NOMO-1 (cell line): ENCODE data around the gene VAPB.
"Not testable (repeated sequence)": the region's sequence is repeated elsewhere in the genome, so short reads cannot be mapped to it uniquely, and the experiment has no call there.

ENCODE experiments used
- DNase-seq, 2 experiments: peaks; one replicate each; lab custom pipeline; 2025; ENCODE audit not compliant: unreplicated experiment in 2 of 2; lab: John Stamatoyannopoulos, UW

Gene VAPB, protein sequence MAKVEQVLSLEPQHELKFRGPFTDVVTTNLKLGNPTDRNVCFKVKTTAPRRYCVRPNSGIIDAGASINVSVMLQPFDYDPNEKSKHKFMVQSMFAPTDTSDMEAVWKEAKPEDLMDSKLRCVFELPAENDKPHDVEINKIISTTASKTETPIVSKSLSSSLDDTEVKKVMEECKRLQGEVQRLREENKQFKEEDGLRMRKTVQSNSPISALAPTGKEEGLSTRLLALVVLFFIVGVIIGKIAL

DNA sequence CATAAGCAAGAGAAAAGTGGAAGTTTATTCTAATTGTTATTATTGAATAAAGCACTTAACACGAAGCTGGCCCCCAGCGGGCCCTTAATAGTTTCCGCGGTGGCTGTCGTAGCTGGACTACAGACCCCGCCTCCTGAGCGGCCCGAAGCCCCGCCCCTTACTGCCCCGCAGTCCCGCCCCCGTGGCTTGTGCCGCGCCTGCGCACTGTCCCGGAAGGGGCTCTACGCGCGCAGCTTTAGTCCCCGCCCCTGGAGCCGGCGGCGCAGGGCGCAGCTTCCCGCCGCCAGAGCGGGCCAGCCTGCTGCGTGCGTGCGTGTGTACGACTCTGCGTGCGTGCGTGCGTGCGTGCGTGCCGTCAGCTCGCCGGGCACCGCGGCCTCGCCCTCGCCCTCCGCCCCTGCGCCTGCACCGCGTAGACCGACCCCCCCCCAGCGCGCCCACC is at the start of gene VAPB:
TSS of gene VAPB (plus strand) at position 348 of the 442 bp plus-strand sequence. CDS start 231 bp downstream, outside the sequence.
- DNase-seq: peak; percentile 90 to 97

DNA sequence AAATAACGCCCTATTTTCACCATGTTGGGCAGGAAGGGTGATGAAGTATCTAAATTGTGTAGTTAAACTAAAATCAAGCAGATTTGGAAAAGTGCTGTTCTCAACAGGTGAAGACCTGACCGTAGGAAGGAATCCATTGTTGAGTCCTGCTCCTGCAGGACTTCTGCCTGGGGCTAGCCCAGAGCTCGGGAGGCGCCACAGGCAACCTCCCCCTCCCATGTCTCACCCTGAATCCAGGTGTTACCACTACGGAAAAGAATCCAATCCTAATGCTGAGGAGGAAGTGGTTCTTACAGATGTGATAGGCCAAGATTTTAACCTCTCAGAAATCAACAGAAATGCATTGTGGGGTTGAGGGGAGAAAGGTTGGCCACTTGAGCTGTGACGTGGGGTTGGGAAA is 49.3 kb upstream of the VAPB start:
- DNase-seq: no peak

DNA sequence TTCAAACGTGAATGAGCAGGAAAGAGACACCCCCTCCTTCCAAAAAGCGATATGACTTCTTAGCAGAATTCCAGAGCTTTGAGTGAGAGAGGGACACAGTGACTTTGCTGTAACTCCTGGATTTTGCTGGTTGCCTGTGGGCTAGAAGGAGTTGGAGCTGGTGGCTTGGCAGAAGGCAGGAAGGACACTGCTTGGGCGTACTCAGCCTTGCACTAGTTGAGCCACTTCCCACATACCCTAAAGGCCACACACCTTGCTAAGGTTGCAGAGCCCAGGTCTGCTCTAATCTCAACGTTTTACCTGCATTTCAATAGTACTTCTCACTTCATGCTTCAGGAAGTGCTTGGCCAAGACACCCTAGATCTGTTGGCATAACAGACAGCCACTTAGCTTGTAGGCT is 48.9 kb upstream of the VAPB start:
- no peak for DNase-seq

DNA sequence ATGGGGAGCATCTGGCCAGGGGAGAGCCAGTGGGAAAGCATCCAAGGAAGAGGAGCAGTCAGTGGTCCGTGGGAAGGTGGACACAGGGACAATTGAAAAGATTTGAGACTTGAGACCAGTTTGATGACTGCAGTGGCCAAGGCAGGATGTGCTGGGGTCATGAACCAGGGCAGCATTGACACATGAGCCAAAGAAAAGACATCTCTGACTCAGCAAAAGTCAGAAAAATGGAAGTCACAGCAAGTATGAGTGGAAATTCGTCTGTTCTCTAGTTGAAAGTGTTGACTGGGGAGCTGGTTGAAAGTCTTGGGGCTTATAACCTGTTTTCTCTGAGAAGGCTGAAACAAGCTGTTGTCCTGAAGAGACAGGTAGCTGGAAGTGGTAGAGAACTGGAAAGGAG is 48.2 kb upstream of the VAPB start:
- DNase-seq: no peak

DNA sequence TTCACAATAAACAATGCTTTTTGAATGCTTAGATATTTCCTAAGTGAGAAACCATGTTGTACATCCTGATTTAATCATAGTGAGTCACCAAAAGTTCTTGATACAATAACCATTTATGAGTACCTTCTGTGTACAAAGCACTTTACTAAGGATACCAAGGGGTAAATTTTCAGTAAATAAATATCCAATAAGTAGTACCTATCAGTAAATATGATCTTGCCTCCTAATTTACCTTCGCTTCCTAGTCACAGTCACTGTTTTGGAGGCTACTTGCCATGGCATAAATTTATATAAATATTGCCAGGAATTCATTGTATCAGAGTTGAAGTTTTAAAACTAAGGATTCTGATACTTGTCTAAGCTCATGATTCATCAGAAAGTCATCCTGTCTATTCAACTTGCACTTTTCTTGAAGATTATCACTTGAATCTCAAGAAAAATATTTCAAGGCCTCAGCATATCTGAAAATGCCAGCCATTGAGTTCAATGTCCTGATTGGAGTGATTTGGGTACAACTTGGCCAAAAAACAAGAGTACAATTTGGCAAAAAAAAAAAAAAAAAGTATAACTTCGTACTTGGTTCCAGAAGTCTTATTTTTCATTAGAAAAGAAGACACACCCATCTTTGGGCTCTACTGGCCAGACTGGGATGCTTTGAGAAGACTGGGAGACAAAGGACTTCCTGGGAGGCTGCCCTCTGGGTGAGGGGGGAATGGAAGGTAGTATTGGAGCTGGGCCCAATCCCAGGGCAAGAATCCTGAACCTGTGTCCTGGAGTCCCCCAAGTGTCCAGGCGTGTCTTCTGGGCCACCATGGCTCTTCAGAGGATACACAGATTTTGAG is 46.7 kb upstream of the VAPB start:
- no peak for DNase-seq

DNA sequence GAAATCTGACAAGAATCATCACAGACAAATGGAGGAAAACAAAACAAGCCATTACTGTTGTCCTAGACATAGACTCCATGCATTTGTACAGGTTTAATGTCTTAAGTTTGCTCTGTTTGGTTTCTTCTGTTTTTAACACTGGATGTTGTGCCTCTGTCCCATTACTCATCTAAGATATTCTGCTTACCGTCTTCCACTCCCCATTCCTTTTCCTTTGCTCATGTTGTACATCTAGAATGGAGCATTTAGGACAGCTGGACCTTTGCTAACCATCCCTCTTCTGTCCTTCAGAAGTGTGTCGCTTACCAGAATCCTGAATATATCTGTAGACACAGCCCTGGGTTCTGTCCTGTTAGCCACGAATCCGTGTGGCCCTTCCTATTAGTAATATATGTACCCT is 44.3 kb upstream of the VAPB start:
- no peak for DNase-seq

DNA sequence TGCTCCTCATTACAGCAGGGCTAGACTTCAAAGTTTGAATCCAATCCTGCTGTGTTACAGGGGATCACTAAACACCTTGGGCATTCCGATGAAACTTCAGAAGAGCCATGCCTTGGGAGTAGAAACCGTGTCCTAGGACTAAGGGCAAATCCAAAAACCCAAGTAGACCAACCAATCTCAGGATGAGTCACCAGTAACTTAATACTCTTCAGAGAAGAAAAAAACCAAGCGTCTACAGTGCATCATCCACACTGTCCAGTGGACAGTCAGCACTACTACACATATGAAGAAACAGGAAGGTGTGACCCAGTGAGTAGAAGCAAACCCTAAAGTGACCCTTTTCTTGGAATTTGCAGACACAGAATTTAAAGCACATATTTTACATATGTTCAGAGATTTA is 39.5 kb upstream of the VAPB start:
- no peak for DNase-seq

DNA sequence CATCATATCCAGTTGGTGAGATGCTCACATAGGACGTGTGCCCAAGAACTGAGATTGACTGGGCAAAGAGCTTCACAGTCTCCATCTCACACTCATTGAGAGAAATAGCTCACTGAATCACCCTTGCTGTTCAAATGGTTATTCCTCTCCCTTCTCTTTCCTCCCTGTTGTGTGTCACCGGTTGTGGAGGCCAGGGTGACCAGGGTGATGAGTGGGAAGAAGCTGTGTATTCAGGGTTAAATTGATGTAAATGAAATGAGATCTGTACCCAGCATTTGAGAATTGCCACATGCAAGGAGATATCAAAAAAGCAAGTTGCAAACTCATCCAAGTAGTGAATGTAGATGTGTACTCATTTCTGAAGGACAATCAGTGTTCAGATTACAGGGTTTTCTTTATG is 36.6 kb upstream of the VAPB start:
- no peak for DNase-seq

DNA sequence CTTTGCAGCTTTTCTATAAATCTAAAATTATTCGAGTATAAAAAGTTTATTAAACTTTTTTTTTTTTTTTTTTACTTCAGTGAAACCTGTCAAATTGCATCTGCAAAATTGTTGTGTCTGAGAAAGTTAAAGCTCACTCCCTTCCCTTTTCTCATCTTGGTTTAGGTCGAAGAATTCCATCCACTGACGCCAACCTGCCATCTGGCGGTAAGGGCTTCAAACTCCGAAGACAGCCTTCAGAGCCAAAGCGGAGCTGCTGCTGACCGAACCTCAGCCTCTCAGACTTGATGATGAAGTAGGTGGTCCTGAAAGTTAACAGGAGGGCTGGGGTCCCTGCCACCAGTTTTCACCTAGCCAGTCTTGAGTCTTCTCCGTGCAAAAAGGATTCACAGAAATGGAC is 29.6 kb upstream of the VAPB start:
- no peak for DNase-seq

DNA sequence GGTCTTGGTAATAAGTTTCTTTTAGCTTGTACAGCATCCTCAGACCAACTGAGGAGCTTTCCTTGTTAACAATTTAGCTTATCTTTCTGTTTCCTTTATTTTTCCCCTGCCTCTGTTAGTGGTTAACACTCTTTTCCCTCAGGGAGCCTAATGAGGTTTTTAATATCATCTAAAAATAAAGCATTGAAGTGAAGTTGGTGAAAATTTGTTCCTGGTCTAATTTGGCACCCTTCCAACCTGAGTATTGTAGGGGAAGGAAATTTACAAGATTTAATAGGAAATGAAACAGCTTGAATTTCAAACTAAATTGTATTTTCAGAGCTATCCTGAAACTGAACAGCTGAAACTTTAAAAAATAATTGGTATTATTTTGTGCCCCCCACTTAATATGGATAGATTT is 28.1 kb upstream of the VAPB start:
- no peak for DNase-seq

DNA sequence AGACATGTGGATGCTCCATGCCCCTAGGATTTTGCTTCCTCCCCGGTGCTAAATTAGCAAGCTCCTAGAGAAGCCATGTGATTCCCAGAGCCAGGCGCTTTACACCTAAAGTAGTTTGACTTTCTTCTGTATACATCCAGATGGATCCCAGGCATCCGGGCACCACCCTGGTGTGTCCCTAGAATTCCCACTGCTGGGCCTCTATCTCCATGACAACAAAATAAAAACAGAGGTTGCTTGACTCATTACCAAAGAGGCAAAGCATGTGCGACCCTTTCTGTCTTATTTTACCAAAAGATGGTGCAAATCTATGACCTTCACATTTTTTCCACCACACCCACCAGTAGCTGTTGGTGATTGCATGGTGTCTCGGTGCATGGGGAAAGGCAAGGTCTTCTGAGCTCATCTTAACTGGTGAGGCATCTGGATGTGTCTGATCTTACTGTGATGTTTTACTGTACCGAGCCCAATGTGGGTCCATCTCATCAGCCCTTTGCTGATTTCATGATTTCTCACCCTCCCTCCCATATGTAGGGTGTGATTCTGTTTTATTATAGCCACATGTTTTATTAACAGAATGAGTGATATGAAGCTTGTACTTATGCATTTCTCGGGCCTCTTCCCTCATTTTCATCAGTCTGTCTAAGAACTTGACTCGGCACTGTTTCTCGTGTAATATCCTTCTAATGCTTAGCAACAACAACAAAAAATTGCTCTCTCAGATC is 27.4 kb upstream of the VAPB start:
- DNase-seq: no peak

DNA sequence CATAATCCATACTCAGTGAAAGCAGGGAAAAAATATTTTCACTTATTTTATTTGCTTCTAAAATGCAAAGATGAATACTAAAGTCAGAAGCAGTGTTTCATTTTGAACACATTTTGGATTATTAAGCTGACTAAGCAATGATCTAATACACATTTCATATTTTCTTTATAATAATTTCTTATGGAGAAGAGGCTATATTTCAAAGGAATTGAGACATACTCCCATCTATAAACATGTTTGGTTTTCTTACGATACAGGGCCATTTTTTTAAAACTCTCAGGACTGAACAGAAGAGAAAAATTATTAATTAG is 26.9 kb upstream of the VAPB start:
- no peak for DNase-seq

DNA sequence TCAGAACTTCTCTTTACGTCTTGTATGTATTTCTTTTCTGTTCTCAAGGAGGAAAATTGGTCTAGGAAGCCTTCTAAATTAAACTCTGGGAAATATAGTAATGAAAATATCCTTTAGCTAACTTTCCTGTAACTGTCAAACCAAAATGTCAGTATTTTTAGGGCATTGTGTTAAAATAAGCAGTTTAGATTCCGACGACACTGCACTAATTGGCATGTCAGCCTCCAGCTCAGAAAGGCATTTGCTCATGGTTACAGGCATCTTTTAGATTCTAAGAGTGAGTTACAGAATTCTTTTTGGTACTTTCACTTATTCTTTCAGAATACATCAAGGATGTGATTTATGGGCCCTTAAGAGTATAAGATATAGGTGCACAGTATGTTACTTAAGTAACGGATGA is 26.1 kb upstream of the VAPB start:
- no peak for DNase-seq

DNA sequence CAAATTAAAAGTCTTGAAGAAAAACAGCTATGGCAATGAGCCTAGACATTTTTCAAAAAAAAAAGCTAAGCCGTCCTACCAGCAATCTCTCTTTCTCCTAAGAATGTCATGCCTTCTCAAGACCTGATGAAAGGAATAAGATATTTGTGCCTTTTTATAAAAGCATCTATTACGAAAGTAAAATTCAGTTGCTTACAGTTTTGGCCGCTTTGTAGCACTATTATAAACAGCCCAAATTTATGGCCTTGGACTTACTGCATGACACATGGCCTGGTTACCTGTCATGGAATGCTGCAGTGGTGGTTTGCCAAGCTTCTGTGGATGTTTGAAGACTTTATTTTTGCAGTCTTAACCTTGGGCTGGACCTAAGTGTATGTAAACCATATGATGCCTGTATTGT is 22.2 kb upstream of the VAPB start:
- no peak for DNase-seq

DNA sequence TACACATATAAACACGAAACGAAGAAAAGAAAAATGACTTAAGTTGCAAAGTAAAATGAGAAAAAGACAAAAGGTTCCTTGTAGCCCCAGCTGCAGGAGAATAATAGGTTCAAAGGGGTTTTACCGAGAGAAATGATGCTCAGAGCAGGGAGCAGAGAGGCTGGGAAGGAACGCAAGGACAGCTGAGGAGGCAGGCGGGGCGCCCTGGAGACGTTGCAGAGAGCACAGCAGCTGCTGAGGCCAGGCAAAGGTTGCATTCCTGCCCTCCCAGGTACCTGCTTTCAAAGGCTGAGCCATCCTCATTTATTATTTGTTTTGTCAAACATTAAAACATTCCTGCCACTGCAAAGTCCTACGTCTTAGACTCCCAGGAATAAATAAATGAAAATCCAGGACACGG is 16.2 kb upstream of the VAPB start:
- no peak for DNase-seq

DNA sequence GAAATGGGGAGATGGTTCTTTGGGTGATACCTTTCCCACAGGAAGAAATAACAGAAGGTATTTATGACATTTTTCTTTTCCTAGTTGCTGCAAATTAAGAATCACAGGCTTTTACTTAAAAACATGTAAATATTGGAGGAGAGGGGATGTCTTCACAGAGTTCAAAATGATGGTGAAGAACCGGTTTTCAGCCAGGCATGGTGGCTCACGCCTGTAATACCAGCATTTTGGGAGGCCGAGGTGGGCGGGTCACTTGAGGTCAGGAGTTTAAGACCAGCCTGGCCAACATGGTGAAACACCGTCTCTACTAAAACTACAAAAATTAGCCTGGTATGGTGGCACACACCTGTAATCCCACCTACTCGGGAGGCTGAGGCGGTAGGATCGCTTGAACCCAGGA is 15.7 kb upstream of the VAPB start:
- DNase-seq: not testable (repeated sequence)

DNA sequence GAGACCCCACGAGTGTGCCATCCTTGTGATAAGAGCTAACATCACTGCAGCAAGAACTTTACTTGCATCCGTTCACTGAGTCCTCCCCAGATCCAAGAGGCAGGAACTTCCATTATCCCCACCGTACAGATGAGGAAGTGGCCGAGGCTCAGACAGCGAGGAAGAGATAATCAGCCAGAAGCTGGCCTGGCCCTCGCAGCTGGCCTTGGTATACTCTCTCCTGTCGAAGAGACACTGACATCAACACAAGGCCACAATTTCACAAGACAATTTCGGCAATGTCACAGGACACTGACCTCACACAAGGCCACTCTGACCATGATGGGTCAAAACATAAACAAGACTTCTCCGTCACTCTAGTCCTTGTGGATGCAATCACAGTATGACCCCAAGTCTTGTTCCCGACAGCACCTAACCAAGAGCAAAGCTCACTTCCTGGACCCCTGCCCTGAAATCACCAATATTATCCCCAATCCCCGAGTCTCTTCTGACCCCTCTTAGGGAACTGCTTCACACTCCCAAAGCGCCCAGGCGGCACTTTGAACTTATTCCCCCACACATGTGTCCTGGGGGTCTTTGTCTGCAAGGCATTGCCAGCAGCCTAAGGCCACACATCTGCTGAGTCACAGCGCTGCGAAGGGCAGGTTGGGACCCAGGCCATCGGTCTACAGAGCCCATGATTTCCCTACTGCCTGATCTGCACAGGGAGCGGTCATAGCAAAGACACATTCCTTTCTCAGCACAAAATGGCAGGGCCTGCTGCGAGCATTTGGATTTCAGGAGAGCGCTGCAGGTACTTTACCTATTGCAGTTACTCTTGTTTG is 14.8 kb upstream of the VAPB start:
- DNase-seq: no peak

DNA sequence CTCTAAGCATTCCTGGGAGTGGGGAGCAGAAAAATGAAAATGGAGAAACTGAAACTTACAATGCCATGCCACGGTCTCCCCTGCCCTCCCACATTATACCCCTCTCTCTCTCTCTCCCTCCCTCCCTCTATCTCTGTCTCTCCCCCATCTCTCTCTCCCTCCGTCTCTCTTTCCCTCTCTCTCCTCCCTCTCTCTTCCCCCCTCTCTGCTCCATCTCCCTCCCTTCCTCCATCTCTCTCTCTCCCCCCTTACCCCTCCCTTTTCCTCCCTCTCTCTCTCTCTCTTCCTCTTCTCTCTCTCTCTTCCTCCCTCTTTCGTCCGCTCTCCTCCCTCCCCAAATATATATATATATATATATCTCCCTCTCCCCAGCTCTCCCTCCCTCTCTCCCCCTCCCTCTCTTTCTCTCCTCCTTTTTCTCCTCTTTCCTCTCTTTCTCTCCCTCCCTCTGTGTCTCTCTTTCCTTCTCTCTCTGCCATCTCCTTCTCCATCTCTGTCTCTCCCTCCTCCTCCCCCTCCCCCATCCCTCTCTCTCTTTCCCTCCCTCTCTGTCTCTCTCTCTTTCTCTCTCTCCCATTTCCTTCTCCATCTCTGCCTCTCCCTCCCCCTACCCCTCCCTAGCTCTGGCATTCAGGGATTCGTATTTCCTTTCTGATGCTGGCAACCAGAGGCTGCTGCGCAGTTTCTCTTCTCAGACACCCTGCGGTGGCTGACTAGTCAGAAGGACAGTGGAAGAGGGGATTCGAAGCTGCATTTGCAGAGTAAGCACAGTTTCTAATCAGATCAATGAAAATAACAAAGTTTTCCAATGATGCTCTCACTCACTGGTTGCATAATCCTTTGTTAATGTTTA is 13.9 kb upstream of the VAPB start:
- DNase-seq: no peak

DNA sequence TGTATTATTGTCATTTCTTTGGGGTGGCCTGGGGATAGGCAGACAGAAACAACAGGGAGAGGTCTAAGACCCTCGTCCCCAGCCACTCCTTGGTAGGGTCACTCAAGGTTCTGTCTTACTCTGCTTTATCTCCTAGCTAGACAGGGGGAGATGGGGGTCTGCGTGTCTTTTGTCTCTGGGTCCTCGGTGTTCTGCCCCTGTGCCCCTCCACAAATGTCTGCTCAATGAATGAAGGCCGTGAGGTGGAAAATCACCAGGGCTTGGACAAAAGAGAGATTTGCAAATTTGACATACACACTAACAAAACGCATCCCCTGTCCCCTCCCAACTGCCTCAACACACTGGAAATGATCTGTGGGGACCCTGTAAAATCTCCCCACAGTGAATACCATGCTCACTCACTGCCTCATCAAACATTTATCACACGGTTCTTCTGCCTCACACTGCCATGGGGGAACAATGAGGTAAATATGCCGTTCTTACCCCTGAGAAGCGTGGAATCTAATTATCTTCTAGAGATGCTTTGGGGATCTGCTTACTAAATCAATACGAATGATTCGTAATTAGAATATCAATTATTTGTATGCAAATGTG is 13.2 kb upstream of the VAPB start:
- no peak for DNase-seq

DNA sequence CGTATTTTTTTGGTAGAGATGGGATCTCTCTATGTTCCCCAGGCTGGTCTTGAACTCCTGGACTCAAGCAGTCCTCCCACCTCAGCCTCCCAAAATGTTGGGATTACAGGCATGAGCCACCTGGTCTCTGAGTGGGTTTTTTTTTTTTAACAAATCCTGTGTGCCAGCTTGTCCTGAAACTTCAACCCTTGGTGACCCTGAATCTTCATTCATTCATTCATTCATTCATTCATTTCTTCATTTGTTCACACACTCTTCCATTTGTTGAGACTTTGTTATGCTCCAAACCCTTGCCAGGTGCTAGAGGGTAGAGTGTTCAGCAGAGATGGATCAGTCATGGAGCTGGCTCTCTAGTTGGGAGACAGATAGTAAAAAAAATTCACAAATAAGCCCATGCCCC is 12.0 kb upstream of the VAPB start:
- DNase-seq: no peak
